CD4-positive, alpha-beta T cell treated with Interleukin-12 subunit alpha and Interleukin-12 subunit beta, for 1 hour (primary cell): ENCODE measurements around the gene PARD3.

Experiments used
- DNase-seq: peaks from one replicate; pipeline ENCODE4 v3.0.0-alpha.2; 2020

Gene PARD3

GRCh38 chr10:34524369-34525091 is 290.6 kb downstream of the PARD3 start:
- no peak for DNase-seq

- no peak for DNase-seq
Observed at GRCh38 chr10:34523017-34523767, 291.9 kb downstream of the PARD3 start.

- peak; percentile 9 for DNase-seq
Observed at GRCh38 chr10:34522546-34522945, 292.6 kb downstream of the PARD3 start.

- no peak for DNase-seq
Observed at GRCh38 chr10:34520510-34520909, 294.6 kb downstream of the PARD3 start.

GRCh38 chr10:34520084-34520483 is 295.0 kb downstream of the PARD3 start:
- DNase-seq, result no peak

GRCh38 chr10:34514290-34514689 is 300.8 kb downstream of the PARD3 start:
- no peak for DNase-seq

- no peak for DNase-seq
Observed at GRCh38 chr10:34513636-34514035, 301.5 kb downstream of the PARD3 start.

GRCh38 chr10:34507217-34507616 is 307.9 kb downstream of the PARD3 start:
- no peak for DNase-seq

- no peak for DNase-seq
Observed at GRCh38 chr10:34506786-34507185, 308.3 kb downstream of the PARD3 start.

- DNase-seq, result no peak
Observed at GRCh38 chr10:34505338-34505737, 309.8 kb downstream of the PARD3 start.

- no peak for DNase-seq
Observed at GRCh38 chr10:34504534-34504933, 310.6 kb downstream of the PARD3 start.

GRCh38 chr10:34503704-34504103 is 311.4 kb downstream of the PARD3 start:
- no peak for DNase-seq

GRCh38 chr10:34499612-34500279 is 315.4 kb downstream of the PARD3 start:
- no peak for DNase-seq

- DNase-seq, result no peak
Observed at GRCh38 chr10:34498821-34499220, 316.3 kb downstream of the PARD3 start.

- no peak for DNase-seq
Observed at GRCh38 chr10:34495938-34496337, 319.2 kb downstream of the PARD3 start.

GRCh38 chr10:34494012-34494411 is 321.1 kb downstream of the PARD3 start:
- DNase-seq, result no peak

- DNase-seq, result no peak
Observed at GRCh38 chr10:34492081-34492480, 323.0 kb downstream of the PARD3 start.

GRCh38 chr10:34491678-34492077 is 323.4 kb downstream of the PARD3 start:
- DNase-seq, result no peak

- DNase-seq, result no peak
Observed at GRCh38 chr10:34489973-34490745, 324.9 kb downstream of the PARD3 start.

- DNase-seq, result no peak
Observed at GRCh38 chr10:34489411-34489810, 325.7 kb downstream of the PARD3 start.

- no peak for DNase-seq
Observed at GRCh38 chr10:34488476-34489130, 326.5 kb downstream of the PARD3 start.

- DNase-seq, result no peak
Observed at GRCh38 chr10:34486008-34486407, 329.1 kb downstream of the PARD3 start.

GRCh38 chr10:34484164-34484563 is 330.9 kb downstream of the PARD3 start:
- no peak for DNase-seq
